Muscle layer of duodenum (tissue), 2 donors: Measurements from ENCODE around the gene CDC42BPA.

Experiments used
- H3K27ac ChIP-seq: one replicate; pipeline ENCODE4 v1.7.0; 2013; ENCODE audit warnings: mild to moderate bottlenecking, low read length
- H3K27me3 ChIP-seq: one replicate; pipeline ENCODE4 v1.7.0; 2013; ENCODE audit warnings: low read depth, mild to moderate bottlenecking, control low read depth, low read length
- H3K36me3 ChIP-seq, 2 donors: one replicate each; pipeline ENCODE4 v1.7.0; 2013; ENCODE audit warnings: low read length in 2 of 2, control low read depth in 1 of 2, mild to moderate bottlenecking in 1 of 2; ENCODE audit not compliant: insufficient read depth in 2 of 2, control insufficient read depth in 1 of 2
- H3K4me1 ChIP-seq, 2 donors: one replicate each; pipeline ENCODE4 v1.7.0; 2013; ENCODE audit warnings: low read length in 2 of 2, mild to moderate bottlenecking in 2 of 2, control low read depth in 1 of 2, moderate library complexity in 1 of 2; ENCODE audit not compliant: insufficient read depth in 2 of 2, control insufficient read depth in 1 of 2
- H3K4me3 ChIP-seq, 2 donors: one replicate each; pipeline ENCODE4 v1.7.0; 2013; ENCODE audit warnings: low read length in 2 of 2, low read depth in 1 of 2, mild to moderate bottlenecking in 1 of 2
- H3K9me3 ChIP-seq, 2 donors: one replicate each; pipeline ENCODE4 v1.7.0; 2013; ENCODE audit warnings: low read length in 2 of 2, control low read depth in 1 of 2, mild to moderate bottlenecking in 1 of 2; ENCODE audit not compliant: control insufficient read depth in 1 of 2
- donor health status: healthy.

CDC42BPA gene

GRCh38 chr1:227273557-227273956 is 44.7 kb downstream of the CDC42BPA start:
- H3K9me3 ChIP-seq: no peaks in the 10 kb centered on the region
- H3K36me3 ChIP-seq: no peaks in the 10 kb centered on the region
- H3K27me3 ChIP-seq: no peaks in the 10 kb centered on the region
- no peak overlapping the region for H3K27ac ChIP-seq
- no peak overlapping the region for H3K4me3 ChIP-seq
- peaks cover 0 to 14% of the 10 kb centered on the region in 2 donors for H3K4me1 ChIP-seq

- no peak overlapping the region for H3K4me3 ChIP-seq
- no peaks in the 10 kb centered on the region for H3K9me3 ChIP-seq
- no peaks in the 10 kb centered on the region for H3K36me3 ChIP-seq
- peaks cover 0 to 16% of the 10 kb centered on the region in 2 donors for H3K4me1 ChIP-seq
- H3K27ac ChIP-seq: no peak overlapping the region
- H3K27me3 ChIP-seq: no peaks in the 10 kb centered on the region
Measured at GRCh38 chr1:227272428-227272827, 45.9 kb downstream of the CDC42BPA start.

GRCh38 chr1:227270554-227270953 is 47.7 kb downstream of the CDC42BPA start:
- Histone ChIP-seq H3K27ac (no peak overlapping the region), H3K27me3 (no peaks in the 10 kb centered on the region), H3K4me1 (peaks cover 0 to 21% of the 10 kb centered on the region in 2 donors), H3K36me3 (no peaks in the 10 kb centered on the region), H3K4me3 (no peak overlapping the region), H3K9me3 (no peaks in the 10 kb centered on the region)

GRCh38 chr1:227268943-227269342 is 49.3 kb downstream of the CDC42BPA start:
- Histone ChIP-seq H3K9me3 (no peaks in the 10 kb centered on the region), H3K4me1 (peaks cover 0 to 25% of the 10 kb centered on the region in 2 donors), H3K4me3 (no peak overlapping the region), H3K27ac (no peak overlapping the region), H3K36me3 (no peaks in the 10 kb centered on the region), H3K27me3 (no peaks in the 10 kb centered on the region)

GRCh38 chr1:227265891-227266290 is 52.4 kb downstream of the CDC42BPA start:
- Histone ChIP-seq H3K36me3 (no peaks in the 10 kb centered on the region), H3K27me3 (no peaks in the 10 kb centered on the region), H3K9me3 (no peaks in the 10 kb centered on the region), H3K4me3 (no peak overlapping the region), H3K4me1 (peaks cover 0 to 25% of the 10 kb centered on the region in 2 donors), H3K27ac (no peak overlapping the region)

GRCh38 chr1:227263869-227264268 is 54.4 kb downstream of the CDC42BPA start:
- Histone ChIP-seq H3K4me1 (peaks cover 0 to 14% of the 10 kb centered on the region in 2 donors), H3K4me3 (no peak overlapping the region), H3K36me3 (no peaks in the 10 kb centered on the region), H3K9me3 (no peaks in the 10 kb centered on the region), H3K27me3 (no peaks in the 10 kb centered on the region), H3K27ac (no peak overlapping the region)

- Histone ChIP-seq H3K27ac (no peak overlapping the region), H3K9me3 (no peaks in the 10 kb centered on the region), H3K4me1 (peaks cover 0 to 9% of the 10 kb centered on the region in 2 donors), H3K27me3 (no peaks in the 10 kb centered on the region), H3K36me3 (no peaks in the 10 kb centered on the region), H3K4me3 (no peak overlapping the region)
Measured at GRCh38 chr1:227261501-227261900, 56.8 kb downstream of the CDC42BPA start.

GRCh38 chr1:227260433-227260832 is 57.9 kb downstream of the CDC42BPA start:
- Histone ChIP-seq H3K9me3 (no peaks in the 10 kb centered on the region), H3K27ac (no peak overlapping the region), H3K4me1 (peaks cover 0 to 11% of the 10 kb centered on the region in 2 donors), H3K4me3 (no peak overlapping the region), H3K27me3 (no peaks in the 10 kb centered on the region), H3K36me3 (no peaks in the 10 kb centered on the region)

- Histone ChIP-seq H3K4me1 (peaks cover 0 to 7% of the 10 kb centered on the region in 2 donors), H3K4me3 (no peak overlapping the region), H3K36me3 (peaks cover 0 to 2% of the 10 kb centered on the region in 2 donors), H3K9me3 (no peaks in the 10 kb centered on the region), H3K27me3 (no peaks in the 10 kb centered on the region), H3K27ac (no peak overlapping the region)
Measured at GRCh38 chr1:227257964-227258363, 60.3 kb downstream of the CDC42BPA start.

GRCh38 chr1:227255086-227255732 is 63.1 kb downstream of the CDC42BPA start:
- no peak overlapping the region for H3K27ac ChIP-seq
- peaks cover 0 to 4% of the 10 kb centered on the region in 2 donors for H3K4me1 ChIP-seq
- H3K36me3 ChIP-seq: peaks cover 0 to 3% of the 10 kb centered on the region in 2 donors
- no peak overlapping the region for H3K4me3 ChIP-seq
- no peaks in the 10 kb centered on the region for H3K27me3 ChIP-seq
- no peaks in the 10 kb centered on the region for H3K9me3 ChIP-seq

GRCh38 chr1:227253065-227253464 is 65.2 kb downstream of the CDC42BPA start:
- no peaks in the 10 kb centered on the region for H3K9me3 ChIP-seq
- H3K4me1 ChIP-seq: peaks cover 0 to 4% of the 10 kb centered on the region in 2 donors
- H3K27ac ChIP-seq: no peak overlapping the region
- no peak overlapping the region for H3K4me3 ChIP-seq
- peaks cover 0 to 3% of the 10 kb centered on the region in 2 donors for H3K36me3 ChIP-seq
- H3K27me3 ChIP-seq: no peaks in the 10 kb centered on the region
